D721Med (cell line): Measurements from ENCODE around the gene OR6Q1.
"Not testable (repeated sequence)": the region's sequence is repeated elsewhere in the genome, so short reads cannot be mapped to it uniquely, and the experiment has no call there.

Source experiments
- DNase-seq: peaks from one replicate; pipeline ENCODE4 v3.0.0; 2011; ENCODE audit warnings: low spot score; ENCODE audit not compliant: insufficient read length
- FAIRE-seq: peaks from 2 replicates; lab custom pipeline; 2011; peaks lifted over from hg19 to GRCh38; lab: Jason Lieb, UNC
- CTCF ChIP-seq: IDR thresholded peaks from 2 replicates; pipeline ENCODE4 v1.5.1; 2012; ENCODE audit warnings: mild to moderate bottlenecking, control low read depth; ENCODE audit not compliant: insufficient read depth; ENCODE audit errors: missing control alignments

Gene OR6Q1

GRCh38 chr11:58030653-58031052 lies at the start of gene OR6Q1:
Gene OR6Q1 (plus strand): TSS chr11:58030953. CDS start chr11:58030953, 0 bp downstream.
- TF ChIP-seq CTCF = no peak
- FAIRE-seq = no peak
- DNase-seq = no peak

- FAIRE-seq (no peak), DNase-seq (no peak)
- TF ChIP-seq CTCF = no peak
Measured at GRCh38 chr11:57981536-57981935, 49.2 kb upstream of the OR6Q1 start.

GRCh38 chr11:57982776-57983175 lies 48.0 kb upstream of the OR6Q1 start:
- no peak for TF ChIP-seq CTCF
- DNase-seq = no peak
- no peak for FAIRE-seq

- TF ChIP-seq CTCF = no peak
- DNase-seq = no peak
- no peak for FAIRE-seq
Measured at GRCh38 chr11:57983191-57983590, 47.6 kb upstream of the OR6Q1 start.

GRCh38 chr11:57999523-57999922 lies 31.2 kb upstream of the OR6Q1 start:
- FAIRE-seq = not testable (repeated sequence)

GRCh38 chr11:58000021-58000420 lies 30.7 kb upstream of the OR6Q1 start:
- DNase-seq, FAIRE-seq: not testable (repeated sequence)

More at GRCh38 chr11:57999523-57999922, 31.2 kb upstream of the OR6Q1 start:
- DNase-seq = not testable (repeated sequence)

GRCh38 chr11:58000699-58001098 lies 30.1 kb upstream of the OR6Q1 start:
- no peak for TF ChIP-seq CTCF
- no peak for FAIRE-seq
- DNase-seq = no peak

GRCh38 chr11:58003036-58003435 lies 27.7 kb upstream of the OR6Q1 start:
- DNase-seq (no peak), FAIRE-seq (no peak)
- no peak for TF ChIP-seq CTCF
